Breast epithelium (tissue), 4 donors: ENCODE data around the gene GGT1. TPM values are rescaled to one million over a fixed set of nuclear protein-coding genes. Genes with fewer than 3 reads are reported as not detected.

Experiments used
- DNase-seq, 2 donors: peaks; one replicate each; pipeline ENCODE4 v3.0.0-alpha.2; 2019; ENCODE audit warnings: low spot score in 2 of 2
- H3K27ac ChIP-seq, 2 donors: fragments of 200-600 bp; sonication (generic) in 1 of 2; one replicate each; pipeline ENCODE4 v1.5.1; 2016 to 2019; ENCODE audit warnings: mild to moderate bottlenecking in 1 of 2
- H3K27me3 ChIP-seq, 2 donors: fragments of 200-600 bp; sonication (generic) in 1 of 2; one replicate each; pipeline versions ENCODE4 v1.5.1 to v1.6.0; 2017 to 2019; ENCODE audit warnings: control low read depth in 1 of 2, mild to moderate bottlenecking in 1 of 2
- H3K36me3 ChIP-seq: fragments of 200-600 bp; one replicate; pipeline ENCODE4 v1.5.1; 2019
- H3K4me1 ChIP-seq, 2 donors: fragments of 200-600 bp; sonication (generic); one replicate each; pipeline ENCODE4 v1.5.1; 2016 to 2019; ENCODE audit warnings: control low read depth in 1 of 2
- H3K4me3 ChIP-seq, 3 donors: fragments of 200-600 bp; sonication (generic); 1 replicate in 2 of 3; 2 replicates in 1 of 3; pipeline ENCODE4 v1.5.1; 2016 to 2019; ENCODE audit warnings: mild to moderate bottlenecking in 3 of 3, moderate library complexity in 2 of 3
- H3K9me3 ChIP-seq, 2 donors: fragments of 200-600 bp; sonication (generic) in 1 of 2; one replicate each; pipeline ENCODE4 v1.5.1; 2016 to 2019; ENCODE audit warnings: control low read depth in 1 of 2
- POLR2A ChIP-seq: fragments of 450-650 bp; IDR thresholded peaks from one replicate; pipeline ENCODE4 v1.6.1; 2016; ENCODE audit warnings: antibody characterized with exemption, mild to moderate bottlenecking, moderate library complexity
- POLR2AphosphoS5 ChIP-seq, 3 donors: sonication (generic); formaldehyde crosslinking; IDR thresholded peaks; one replicate each; pipeline ENCODE4 v1.6.1; 2017; ENCODE audit warnings: antibody characterized with exemption in 3 of 3
- intact Hi-C: fragments of 100-400 bp; cut with DNase I; formaldehyde crosslinking; loops from one replicate; pipeline ENCODE4 v1.15.1; 2023; ENCODE audit warnings: low total_unique reads
- total RNA-seq, 3 donors: library from RNA; depleted of rRNA; stranded (reverse); fragments of >200 nt; gene quantifications; one replicate each; pipeline ENCODE4 v1.1.0, GENCODE V29; 2016
- TF ChIP-seq, protein P1 (sequence below), 3 donors: fragments of 450-650 bp; IDR thresholded peaks; one replicate each; pipeline ENCODE4 v1.5.1; 2016 to 2017; ENCODE audit warnings: antibody characterized with exemption in 3 of 3, mild to moderate bottlenecking in 3 of 3, moderate library complexity in 3 of 3

The GGT1 gene
- total RNA-seq, 3 donors from 2014 or later, result 3.4 to 8.5 (median 4.6) TPM

DNA sequence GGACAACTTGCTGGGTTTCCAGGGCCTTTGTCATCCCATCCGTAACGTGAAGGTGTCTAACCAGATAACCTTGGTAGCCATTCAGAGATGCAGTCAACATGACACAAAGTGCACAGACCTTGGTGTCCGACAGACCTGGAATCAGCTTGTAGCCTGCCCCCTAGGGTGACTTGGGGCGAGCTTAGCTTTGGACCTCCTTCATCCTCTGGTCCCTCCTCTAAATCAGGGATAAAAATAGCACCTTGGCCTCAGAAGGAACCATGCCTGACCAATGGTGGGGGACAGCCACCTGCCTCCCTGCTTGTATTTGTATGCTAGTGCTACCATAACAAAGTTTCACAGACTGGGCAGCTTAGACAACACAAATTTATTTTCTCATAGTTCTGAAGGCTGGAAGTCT is 43.5 kb upstream of the GGT1 start:
- intact Hi-C loops, result no loop called here
- Histone ChIP-seq H3K36me3 (no peaks in the 10 kb centered on the region), H3K27me3 (no peaks in the 10 kb centered on the region), H3K4me1 (peaks cover 0 to 13% of the 10 kb centered on the region in 2 donors), H3K4me3 (no peak overlapping the region), H3K9me3 (no peaks in the 10 kb centered on the region), H3K27ac (no peak overlapping the region)
- TF ChIP-seq POLR2AphosphoS5 (IDR thresholded peaks at IDR 0.05) (no peak), POLR2A (no peak)
- TF ChIP-seq, protein P1, sequence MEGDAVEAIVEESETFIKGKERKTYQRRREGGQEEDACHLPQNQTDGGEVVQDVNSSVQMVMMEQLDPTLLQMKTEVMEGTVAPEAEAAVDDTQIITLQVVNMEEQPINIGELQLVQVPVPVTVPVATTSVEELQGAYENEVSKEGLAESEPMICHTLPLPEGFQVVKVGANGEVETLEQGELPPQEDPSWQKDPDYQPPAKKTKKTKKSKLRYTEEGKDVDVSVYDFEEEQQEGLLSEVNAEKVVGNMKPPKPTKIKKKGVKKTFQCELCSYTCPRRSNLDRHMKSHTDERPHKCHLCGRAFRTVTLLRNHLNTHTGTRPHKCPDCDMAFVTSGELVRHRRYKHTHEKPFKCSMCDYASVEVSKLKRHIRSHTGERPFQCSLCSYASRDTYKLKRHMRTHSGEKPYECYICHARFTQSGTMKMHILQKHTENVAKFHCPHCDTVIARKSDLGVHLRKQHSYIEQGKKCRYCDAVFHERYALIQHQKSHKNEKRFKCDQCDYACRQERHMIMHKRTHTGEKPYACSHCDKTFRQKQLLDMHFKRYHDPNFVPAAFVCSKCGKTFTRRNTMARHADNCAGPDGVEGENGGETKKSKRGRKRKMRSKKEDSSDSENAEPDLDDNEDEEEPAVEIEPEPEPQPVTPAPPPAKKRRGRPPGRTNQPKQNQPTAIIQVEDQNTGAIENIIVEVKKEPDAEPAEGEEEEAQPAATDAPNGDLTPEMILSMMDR (IDR thresholded peaks at IDR 0.05), result no peak
- DNase-seq, result no peak

DNA sequence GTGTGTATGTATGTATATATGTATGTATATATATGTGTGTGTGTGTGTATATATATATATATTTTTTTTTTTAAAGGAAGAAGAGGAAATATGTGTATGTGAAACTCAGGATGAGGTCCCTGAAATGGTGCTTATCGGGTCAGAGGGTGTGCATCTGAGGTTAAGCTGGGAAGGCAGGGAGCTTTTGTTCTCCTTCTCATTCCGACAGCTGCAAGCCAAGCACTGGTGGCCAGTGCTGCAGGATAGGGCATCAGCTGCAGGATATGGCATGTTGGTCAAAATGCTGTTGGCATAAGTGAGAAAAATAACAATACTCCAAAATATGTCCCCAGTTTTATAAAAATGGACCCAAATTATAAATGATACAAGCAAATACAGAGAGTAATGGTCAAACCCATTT is 39.7 kb upstream of the GGT1 start:
- no peaks in the 10 kb centered on the region for H3K36me3 ChIP-seq
- intact Hi-C loops, result no loop called here
- peaks cover 0 to 3% of the 10 kb centered on the region in 2 donors for H3K4me1 ChIP-seq
- no peak overlapping the region for H3K27ac ChIP-seq
- no peaks in the 10 kb centered on the region for H3K27me3 ChIP-seq
- H3K4me3 ChIP-seq, result no peak overlapping the region
- TF ChIP-seq, protein P1 (IDR thresholded peaks at IDR 0.05), result no peak
- TF ChIP-seq POLR2AphosphoS5 (IDR thresholded peaks at IDR 0.05) (no peak), POLR2A (no peak)
- H3K9me3 ChIP-seq, result no peaks in the 10 kb centered on the region
- no peak for DNase-seq

DNA sequence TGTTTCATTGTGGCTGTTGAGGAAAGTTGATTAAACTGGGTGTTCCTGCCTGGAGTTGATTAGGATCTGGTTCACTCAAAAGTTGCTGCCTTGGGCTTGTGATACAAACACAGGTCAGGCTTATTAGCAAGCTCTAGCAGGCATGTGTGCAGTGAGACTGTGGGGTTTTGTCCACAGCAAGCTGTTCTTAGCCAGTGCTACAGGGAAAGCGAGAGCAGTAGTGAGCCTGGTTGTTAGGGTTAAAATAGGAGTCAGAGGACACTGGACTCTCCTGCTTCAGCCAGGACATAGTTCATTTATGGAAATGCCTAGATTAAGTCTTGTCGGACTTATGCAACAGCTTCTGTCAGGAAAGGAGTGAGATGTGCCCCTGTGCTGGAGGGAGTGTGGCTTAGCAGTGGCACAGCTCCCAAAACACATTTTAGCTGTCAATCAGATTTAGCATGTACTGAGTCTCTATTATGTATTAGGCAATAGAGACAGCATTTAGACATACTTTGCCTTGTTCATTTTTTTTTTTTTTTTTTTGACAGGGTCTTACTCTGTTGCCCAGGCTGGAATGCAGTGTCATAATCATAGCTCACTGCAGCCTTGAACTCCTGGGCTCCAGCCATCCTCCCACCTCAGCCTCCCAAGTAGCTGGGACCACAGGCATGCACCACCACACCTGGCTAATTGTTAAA is 38.5 kb upstream of the GGT1 start:
- H3K4me3 ChIP-seq, result no peak overlapping the region
- TF ChIP-seq, protein P1 (IDR thresholded peaks at IDR 0.05), result no peak
- TF ChIP-seq POLR2AphosphoS5 (IDR thresholded peaks at IDR 0.05) (no peak), POLR2A (no peak)
- no peaks in the 10 kb centered on the region for H3K9me3 ChIP-seq
- intact Hi-C loops, result no loop called here
- H3K4me1 ChIP-seq, result peaks cover 0 to 3% of the 10 kb centered on the region in 2 donors
- H3K27me3 ChIP-seq, result no peaks in the 10 kb centered on the region
- peak overlapping the region in 1 of 2 donors; percentile 10 for H3K27ac ChIP-seq
- no peak for DNase-seq
- peaks cover 7% of the 10 kb centered on the region for H3K36me3 ChIP-seq

DNA sequence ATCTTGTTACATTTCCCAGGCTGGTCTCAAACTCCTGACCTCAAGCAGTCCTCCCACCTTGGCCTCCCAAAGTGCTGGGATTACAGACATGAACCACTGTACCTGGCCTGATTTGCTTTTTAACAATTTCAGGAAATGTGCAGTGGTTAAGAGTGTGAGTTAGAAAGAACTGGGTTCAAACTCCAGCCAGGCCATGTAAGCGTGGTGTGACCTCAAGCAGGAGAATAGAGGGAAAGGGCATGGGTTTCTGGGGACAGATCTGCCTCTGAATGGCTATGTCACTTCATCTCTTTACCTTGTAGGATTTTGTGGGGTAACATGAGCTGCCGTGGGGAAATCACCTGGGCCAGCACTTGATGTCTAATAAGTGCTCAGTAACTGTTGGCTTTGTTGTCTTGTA is 37.9 kb upstream of the GGT1 start:
- Histone ChIP-seq H3K27me3 (no peaks in the 10 kb centered on the region), H3K4me3 (no peak overlapping the region), H3K36me3 (peaks cover 13% of the 10 kb centered on the region), H3K27ac (no peak overlapping the region), H3K4me1 (peaks cover 0 to 3% of the 10 kb centered on the region in 2 donors), H3K9me3 (no peaks in the 10 kb centered on the region)
- intact Hi-C loops, result no loop called here
- no peak for DNase-seq
- no peak for TF ChIP-seq POLR2AphosphoS5 (IDR thresholded peaks at IDR 0.05)
- no peak for TF ChIP-seq POLR2A
- TF ChIP-seq, protein P1 (IDR thresholded peaks at IDR 0.05), result no peak

DNA sequence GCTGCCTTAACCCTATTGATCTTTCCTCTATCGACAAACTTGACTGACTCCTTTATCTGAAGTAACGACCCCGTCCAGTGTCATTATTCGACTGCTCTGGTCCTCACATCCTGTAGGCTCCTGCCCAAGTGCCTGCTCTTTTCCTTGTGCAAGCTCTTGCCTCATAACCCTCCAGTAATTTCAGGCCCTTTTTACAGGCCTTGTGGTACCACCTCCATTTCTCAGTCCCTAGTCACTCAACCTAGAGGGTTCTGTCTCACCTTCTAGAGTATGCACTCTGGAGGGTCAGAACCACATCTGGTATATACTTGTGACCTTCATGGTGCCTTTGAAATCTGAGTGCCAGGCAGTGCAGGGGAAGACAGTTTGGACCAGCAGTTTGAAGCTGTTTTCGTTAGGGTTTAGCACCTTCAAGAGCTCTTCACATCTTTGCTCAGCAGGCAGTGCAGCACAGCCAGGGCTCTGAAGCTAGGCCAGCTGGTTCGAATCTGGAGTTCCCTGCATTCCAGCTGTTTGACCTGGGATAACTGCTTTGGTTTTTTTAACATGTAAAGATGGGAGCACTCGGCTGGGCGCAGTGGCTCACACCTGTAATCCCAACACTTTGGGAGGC is 36.0 kb upstream of the GGT1 start:
- Histone ChIP-seq H3K36me3 (peaks cover 14% of the 10 kb centered on the region), H3K27ac (no peak overlapping the region), H3K4me1 (peaks cover 0 to 3% of the 10 kb centered on the region in 2 donors), H3K9me3 (no peaks in the 10 kb centered on the region), H3K27me3 (no peaks in the 10 kb centered on the region), H3K4me3 (no peak overlapping the region)
- TF ChIP-seq, protein P1 (IDR thresholded peaks at IDR 0.05), result no peak
- no peak for TF ChIP-seq POLR2AphosphoS5 (IDR thresholded peaks at IDR 0.05)
- no peak for TF ChIP-seq POLR2A
- no peak for DNase-seq
- intact Hi-C loops, result no loop called here
